Stimulated activated CD8-positive, alpha-beta memory T cell treated with anti-CD3 and anti-CD28 coated beads, Interleukin-12 subunit alpha, Interleukin-12 subunit beta, amount 100 ng/mL, for 4 hours (primary cell): ENCODE results near the gene GAA.

Source experiments
- DNase-seq: peaks from one replicate; pipeline ENCODE4 v3.0.0-alpha.2; 2020; ENCODE audit warnings: low read depth

GAA gene

DNA sequence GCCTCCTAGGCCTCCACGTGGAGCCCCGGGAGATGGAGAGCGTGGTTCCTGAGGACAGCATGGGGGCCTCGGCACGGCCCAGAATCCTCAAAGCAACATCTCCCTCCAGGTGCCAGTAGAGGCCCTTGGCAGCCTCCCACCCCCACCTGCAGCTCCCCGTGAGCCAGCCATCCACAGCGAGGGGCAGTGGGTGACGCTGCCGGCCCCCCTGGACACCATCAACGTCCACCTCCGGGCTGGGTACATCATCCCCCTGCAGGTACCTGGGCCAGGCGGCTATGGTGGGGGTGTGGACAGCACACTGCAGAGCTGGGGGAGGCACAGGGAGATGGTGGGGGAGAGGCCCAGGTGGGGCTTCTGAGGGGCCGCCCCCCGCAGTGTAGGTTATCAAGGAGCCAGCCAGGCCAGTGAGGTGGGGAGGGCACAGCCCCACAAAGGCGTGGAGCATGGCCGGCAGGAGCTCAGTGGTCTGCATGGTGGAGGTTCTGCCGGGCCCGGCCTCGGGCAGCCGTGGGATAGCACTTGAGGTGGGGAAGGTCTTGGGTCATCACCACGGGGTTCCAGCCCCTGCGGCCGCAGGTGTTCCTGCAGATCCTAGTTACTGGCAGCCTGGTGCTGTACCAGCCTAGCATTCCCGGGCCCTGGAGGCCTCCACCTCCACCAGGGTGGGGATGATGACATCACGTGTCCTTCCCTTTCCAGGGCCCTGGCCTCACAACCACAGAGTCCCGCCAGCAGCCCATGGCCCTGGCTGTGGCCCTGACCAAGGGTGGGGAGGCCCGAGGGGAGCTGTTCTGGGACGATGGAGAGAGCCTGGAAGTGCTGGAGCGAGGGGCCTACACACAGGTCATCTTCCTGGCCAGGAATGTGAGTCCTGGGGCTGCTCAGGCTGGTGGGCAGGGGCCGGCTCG lies 16.4 kb downstream of the GAA start:
- no peak for DNase-seq

DNA sequence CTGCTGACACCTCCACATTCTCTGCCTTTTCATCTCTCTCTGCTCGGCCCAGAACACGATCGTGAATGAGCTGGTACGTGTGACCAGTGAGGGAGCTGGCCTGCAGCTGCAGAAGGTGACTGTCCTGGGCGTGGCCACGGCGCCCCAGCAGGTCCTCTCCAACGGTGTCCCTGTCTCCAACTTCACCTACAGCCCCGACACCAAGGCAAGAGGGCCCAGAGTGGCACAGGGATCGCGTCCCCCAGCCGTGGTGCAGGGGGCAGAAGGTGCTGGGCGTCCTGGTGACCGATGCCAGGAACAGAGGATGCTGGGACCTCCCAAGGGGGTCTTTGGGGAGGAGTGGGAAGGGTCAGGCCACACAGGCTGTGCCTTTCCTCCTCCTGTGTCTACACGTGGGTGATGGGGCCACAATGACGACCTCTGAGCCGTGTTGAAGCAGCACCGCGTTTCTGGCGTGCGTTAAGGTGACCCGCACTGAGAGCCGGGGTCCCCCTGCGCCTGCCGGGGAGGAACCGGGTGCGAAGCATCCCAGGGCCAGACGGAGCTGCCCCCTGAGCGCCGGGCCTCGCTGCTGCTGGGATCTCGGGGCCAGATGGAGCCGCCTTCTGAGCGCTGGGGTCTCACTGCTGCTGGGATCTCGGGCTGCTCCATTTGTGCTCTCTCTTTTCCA lies 17.4 kb downstream of the GAA start:
- no peak for DNase-seq

DNA sequence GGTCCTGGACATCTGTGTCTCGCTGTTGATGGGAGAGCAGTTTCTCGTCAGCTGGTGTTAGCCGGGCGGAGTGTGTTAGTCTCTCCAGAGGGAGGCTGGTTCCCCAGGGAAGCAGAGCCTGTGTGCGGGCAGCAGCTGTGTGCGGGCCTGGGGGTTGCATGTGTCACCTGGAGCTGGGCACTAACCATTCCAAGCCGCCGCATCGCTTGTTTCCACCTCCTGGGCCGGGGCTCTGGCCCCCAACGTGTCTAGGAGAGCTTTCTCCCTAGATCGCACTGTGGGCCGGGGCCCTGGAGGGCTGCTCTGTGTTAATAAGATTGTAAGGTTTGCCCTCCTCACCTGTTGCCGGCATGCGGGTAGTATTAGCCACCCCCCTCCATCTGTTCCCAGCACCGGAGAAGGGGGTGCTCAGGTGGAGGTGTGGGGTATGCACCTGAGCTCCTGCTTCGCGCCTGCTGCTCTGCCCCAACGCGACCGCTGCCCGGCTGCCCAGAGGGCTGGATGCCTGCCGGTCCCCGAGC lies 17.9 kb downstream of the GAA start:
- DNase-seq: no peak

GRCh38 chr17:80119839-80120238 lies 18.5 kb downstream of the GAA start:
- DNase-seq: no peak

- no peak for DNase-seq
Observed at GRCh38 chr17:80122026-80122575, 20.7 kb downstream of the GAA start.

DNA sequence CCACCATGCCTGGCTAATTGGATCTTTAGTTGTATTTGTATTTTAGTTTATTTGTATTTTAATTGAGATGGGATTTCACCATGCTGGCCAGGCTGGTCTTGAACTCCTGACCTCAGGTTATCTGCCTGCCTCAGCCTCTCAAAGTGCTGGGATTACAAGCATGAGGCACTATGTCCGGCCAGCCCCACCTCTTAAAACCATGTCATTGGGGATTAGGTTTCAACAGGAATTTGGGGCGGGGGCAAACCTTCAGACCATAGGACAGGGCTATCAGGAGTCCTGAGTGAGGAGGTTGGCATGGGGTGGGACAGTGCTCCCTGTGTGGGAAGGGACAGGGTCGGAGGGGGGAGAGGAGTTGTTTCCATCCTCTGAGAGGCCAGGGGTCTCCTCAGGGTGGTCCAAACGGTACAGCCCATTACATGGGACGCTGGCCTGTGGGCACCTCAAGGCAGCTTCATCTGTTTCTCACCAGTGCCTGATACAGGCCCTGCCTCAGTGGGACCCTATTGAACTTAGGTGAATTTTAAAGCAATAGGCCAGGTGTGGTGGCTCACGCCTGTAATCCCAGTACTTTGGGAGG lies 21.6 kb downstream of the GAA start:
- no peak for DNase-seq

DNA sequence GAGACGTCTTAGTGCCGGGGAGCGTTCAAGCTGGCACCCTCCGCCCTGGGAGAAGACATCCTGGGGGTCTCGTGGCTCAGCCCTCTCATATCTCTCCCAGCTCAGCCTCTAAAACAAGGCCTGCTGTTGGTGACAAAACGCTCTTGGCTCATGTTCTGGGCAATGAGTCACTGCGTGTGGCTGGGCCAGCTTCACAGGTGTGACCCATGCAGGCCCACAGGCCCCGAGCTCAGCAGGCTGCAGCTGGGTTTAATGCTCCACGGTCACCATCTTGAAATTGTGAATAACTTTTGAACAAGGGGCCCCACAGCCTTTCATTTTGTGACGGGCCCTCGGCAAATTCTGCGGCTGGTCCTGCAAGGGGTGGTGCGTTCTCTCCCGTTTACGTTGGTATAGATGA lies 22.4 kb downstream of the GAA start:
- no peak for DNase-seq

GRCh38 chr17:80124351-80124981 lies 23.1 kb downstream of the GAA start:
- no peak for DNase-seq

DNA sequence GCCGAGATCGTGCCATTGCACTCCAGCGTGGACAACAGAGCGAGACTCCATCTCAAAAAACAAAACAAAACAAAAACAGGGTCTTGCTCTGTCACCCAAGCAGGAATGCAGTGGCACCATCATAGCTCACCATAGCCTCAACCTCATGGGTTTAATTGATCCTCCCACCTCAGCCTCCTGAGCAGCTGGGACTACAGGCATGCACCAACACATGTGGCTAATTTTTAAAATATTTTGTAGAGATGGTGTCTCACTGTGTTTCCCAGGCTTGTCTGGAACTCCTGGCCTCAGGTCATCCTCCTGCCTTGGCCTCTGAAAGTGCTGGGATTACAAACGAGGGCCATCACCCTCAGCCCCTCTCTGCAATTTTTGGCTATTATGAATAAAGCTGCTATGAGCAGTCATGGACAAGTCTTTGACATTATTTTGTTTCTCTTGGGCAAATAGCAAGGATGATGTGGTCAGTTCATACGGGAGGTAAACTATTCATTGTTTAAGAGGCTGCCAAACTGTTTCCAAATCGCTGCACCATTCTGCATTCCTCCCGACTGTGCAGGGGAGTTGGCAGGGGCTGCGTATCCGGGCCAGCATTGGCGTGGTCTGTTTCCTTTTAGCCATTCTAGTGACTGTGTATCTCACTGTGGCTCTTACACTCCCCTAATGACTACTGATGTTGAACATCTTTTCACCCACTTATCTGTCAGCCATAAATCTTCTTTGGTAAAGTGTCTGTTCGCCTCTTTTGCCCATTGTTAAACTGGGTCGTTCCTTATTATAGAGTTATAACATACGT lies 24.5 kb downstream of the GAA start:
- no peak for DNase-seq

DNA sequence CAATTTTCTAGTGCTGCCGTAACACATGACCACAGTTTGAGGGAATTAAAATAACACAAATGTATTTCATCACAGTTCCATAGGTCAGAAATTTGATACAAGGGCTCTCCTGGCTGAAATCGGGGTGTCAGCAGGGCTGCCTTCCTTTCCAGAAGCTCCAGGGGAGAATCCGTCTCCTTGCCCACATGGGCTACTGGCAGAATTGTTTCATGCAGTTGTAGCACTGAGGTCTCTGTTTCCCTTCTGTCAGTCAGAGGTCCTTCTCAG lies 25.0 kb downstream of the GAA start:
- DNase-seq: no peak

DNA sequence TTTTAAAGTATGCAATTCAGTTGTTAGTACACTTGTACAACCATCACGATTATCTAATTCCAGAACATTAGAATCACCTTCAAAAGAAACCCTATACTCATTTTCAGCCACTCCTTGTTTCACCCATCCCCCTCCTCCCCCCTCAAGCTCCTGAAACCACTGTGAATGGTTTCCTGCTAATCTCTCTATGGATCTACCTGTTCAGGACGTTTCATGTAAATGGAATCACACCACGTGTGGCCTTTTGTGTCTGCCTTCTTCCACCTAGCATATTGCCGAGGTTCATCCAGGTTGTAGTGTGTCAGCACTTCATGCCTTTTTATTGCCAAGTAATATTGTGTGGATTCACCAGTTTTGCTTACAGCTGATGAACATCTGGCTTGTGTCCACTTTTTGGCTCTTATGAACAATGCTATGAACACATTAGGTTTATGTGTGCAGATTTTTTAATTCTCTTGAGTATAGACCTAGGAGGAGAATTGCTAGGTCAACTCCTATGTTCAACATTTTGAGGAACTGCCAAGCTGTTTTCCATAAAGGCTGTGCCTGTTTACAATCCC lies 27.7 kb downstream of the GAA start:
- DNase-seq: no peak

GRCh38 chr17:80130992-80131391 lies 29.6 kb downstream of the GAA start:
- no peak for DNase-seq

DNA sequence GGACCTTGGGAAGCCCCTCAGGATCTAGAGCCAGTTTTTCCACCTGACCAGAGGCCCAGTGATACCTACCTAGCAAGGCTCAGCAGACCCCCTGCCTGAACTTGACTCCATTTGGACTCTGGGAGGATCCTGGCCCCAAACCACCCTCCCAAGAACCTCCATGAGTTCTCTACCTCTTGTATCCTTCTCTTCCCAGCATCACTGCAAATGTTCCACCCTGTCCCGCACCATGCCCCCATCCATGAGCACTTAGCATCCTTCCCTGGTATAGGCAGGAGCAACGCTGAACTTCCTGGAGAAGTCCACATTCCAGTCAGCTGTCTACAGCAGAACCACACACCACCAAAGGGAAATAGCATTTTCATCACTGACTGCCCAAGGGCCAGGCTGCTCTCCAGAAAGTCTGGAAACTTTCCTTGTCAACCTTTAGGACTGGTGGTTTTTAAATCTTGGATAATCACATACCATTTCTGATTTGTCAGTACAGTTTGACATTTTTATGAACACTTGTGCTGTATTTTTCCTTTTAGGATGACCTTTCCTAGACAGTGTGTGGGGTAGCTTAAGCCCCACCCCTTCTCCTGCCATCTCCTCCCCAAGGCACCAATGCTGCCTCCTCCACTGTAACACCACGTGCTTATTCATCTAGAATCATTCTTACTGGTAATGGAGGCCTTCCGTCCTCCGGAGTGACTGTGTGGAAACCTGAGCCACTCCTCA lies 31.7 kb downstream of the GAA start:
- DNase-seq: no peak

- DNase-seq: no peak
Observed at GRCh38 chr17:80133626-80133970, 32.2 kb downstream of the GAA start.

GRCh38 chr17:80137131-80137530 lies 35.8 kb downstream of the GAA start:
- DNase-seq: no peak

- DNase-seq: no peak
Observed at GRCh38 chr17:80138856-80139426, 37.6 kb downstream of the GAA start.

DNA sequence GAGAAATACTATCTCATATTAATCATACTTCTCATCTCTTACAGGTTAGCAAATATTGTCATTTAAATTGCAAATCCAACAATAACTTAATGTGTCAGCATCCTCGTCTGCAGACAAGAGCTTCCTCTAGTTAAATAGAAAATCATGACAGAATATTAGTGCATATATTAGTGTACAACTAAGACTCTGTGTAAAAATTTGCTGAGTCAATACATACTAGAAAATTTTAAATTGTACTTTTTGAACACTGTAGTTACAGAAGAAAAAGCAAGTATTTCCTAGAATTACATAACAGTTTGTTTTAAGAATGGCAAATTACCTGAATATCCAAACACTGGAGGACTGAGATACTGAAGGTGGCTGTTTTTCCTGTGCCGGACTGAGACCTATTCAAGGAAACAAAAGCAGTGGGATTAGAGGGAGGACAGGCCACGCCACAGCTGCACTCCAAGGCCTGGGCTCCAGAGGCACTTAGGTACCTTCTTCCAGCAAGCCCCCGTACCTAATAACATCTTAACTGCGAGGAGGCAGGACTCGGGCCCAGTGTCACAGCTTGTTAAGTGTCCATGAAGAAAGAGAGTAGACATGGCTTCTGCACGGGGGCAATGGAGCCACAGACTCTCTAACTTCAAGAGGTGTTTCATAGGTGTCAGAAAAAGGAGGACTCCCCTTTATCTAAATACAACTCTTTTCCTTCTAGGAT lies 40.2 kb downstream of the GAA start:
- no peak for DNase-seq

- no peak for DNase-seq
Observed at GRCh38 chr17:80142929-80143328, 41.5 kb downstream of the GAA start.
